Naive thymus-derived CD8-positive, alpha-beta T cell (primary cell): Measurements from ENCODE around the gene SDR42E1. TPM values are rescaled to one million over a fixed set of nuclear protein-coding genes. Genes with fewer than 3 reads are reported as not detected.

ENCODE experiments used
- ATAC-seq, 2 donors: fragments of 150-1000 bp; cut with Tn5 transposase in 1 of 2; sonication (Bioruptor Pico), chemical (Tn5 transposase) in 1 of 2; 1 replicate in 1 of 2; 2 replicates in 1 of 2; pipeline ENCODE4 v1.10.0; 2021; ENCODE audit warnings: mild to moderate bottlenecking in 2 of 2, moderate library complexity in 2 of 2
- POLR2A ChIA-PET: fragments of 350-600 bp; sonication (Branson Sonifier 250); formaldehyde crosslinking; loops from one replicate; lab custom pipeline; 2021; ENCODE audit warnings: antibody characterized with exemption; lab: Charles Lee
- DNase-seq, 10 donors: peaks; one replicate each; pipeline versions ENCODE4 v3.0.0 to v3.0.0-alpha.2; 2020 to 2022
- H3K27ac Mint-ChIP-seq, 10 donors: one replicate each; pipeline ENCODE4 v1.8.0; 2020 to 2022; ENCODE audit warnings: mild to moderate bottlenecking in 10 of 10, mixed read lengths in 10 of 10, moderate library complexity in 4 of 10, inconsistent platforms in 1 of 10
- H3K27me3 Mint-ChIP-seq, 5 donors: one replicate each; pipeline ENCODE4 v1.8.0; 2021 to 2022; ENCODE audit warnings: mixed read lengths in 5 of 5
- H3K36me3 Mint-ChIP-seq, 3 donors: one replicate each; pipeline ENCODE4 v1.8.0; 2020 to 2022; ENCODE audit warnings: mixed read lengths in 3 of 3, mild to moderate bottlenecking in 2 of 3, inconsistent platforms in 1 of 3
- H3K4me1 Mint-ChIP-seq, 4 donors: one replicate each; pipeline ENCODE4 v1.8.0; 2021 to 2022; ENCODE audit warnings: mixed read lengths in 4 of 4
- H3K4me3 Mint-ChIP-seq, 10 donors: one replicate each; pipeline ENCODE4 v1.8.0; 2020 to 2022; ENCODE audit warnings: mild to moderate bottlenecking in 10 of 10, mixed read lengths in 10 of 10, moderate library complexity in 6 of 10, inconsistent platforms in 1 of 10
- H3K9me3 Mint-ChIP-seq, 9 donors: one replicate each; pipeline ENCODE4 v1.8.0; 2020 to 2022; ENCODE audit warnings: mixed read lengths in 9 of 9, mild to moderate bottlenecking in 3 of 9, inconsistent platforms in 1 of 9, moderate library complexity in 1 of 9
- polyA plus RNA-seq, 3 donors: library from polyadenylated mRNA; unstranded; fragments of 300-500 nt; fragmentation: Illumina TruSeq; gene quantifications; one replicate each; pipeline ENCODE4 v1.2.3, GENCODE V29; 2021
- total RNA-seq, 8 experiments: library from RNA in 2 of 8; stranded (reverse) in 2 of 8; gene quantifications; one replicate each; pipeline ENCODE4 v1.2.3 and lab custom pipeline; 2021 to 2026

The SDR42E1 gene
- total and polyA plus RNA-seq, 5 experiments from 2014 or later = 1.7 to 11.9 (median 3.7) TPM

GRCh38 chr16:82033683-82034300, 22.5 kb upstream of the SDR42E1 start:
- Mint-ChIP-seq H3K36me3 (no peaks in the 10 kb centered on the region), H3K9me3 (no peaks in the 10 kb centered on the region), H3K4me1 (peaks cover 0 to 3% (median 0%) of the 10 kb centered on the region in 4 donors), H3K4me3 (no peak overlapping the region), H3K27me3 (peaks cover 11 to 42% (median 26%) of the 10 kb centered on the region in 5 donors), H3K27ac (no peak overlapping the region)
- POLR2A ChIA-PET = no interaction called here
- DNase-seq = no peak
- no peak for ATAC-seq

- Mint-ChIP-seq H3K4me1 (peaks cover 0 to 3% (median 0%) of the 10 kb centered on the region in 4 donors), H3K9me3 (no peaks in the 10 kb centered on the region), H3K36me3 (no peaks in the 10 kb centered on the region), H3K4me3 (no peak overlapping the region), H3K27me3 (peaks cover 10 to 35% (median 22%) of the 10 kb centered on the region in 5 donors), H3K27ac (no peak overlapping the region)
- DNase-seq (no peak), ATAC-seq (no peak)
- POLR2A ChIA-PET = no interaction called here
These were observed 21.7 kb upstream of the SDR42E1 start for GRCh38 chr16:82033006-82033405.

GRCh38 chr16:82031116-82032084, 20.1 kb upstream of the SDR42E1 start:
- POLR2A ChIA-PET = no interaction called here
- Mint-ChIP-seq H3K36me3 (no peaks in the 10 kb centered on the region), H3K9me3 (no peaks in the 10 kb centered on the region), H3K27me3 (peaks cover 10 to 34% (median 17%) of the 10 kb centered on the region in 5 donors), H3K4me1 (peaks cover 0 to 3% (median 0%) of the 10 kb centered on the region in 4 donors), H3K4me3 (no peak overlapping the region), H3K27ac (no peak overlapping the region)
- no peak for ATAC-seq
- DNase-seq = peak in 1 of 10 donors; percentile 18

- POLR2A ChIA-PET = no interaction called here
- DNase-seq = no peak
- ATAC-seq = no peak
- H3K27ac Mint-ChIP-seq = no peak overlapping the region
- peaks cover 20 to 26% (median 23%) of the 10 kb centered on the region in 5 donors for H3K27me3 Mint-ChIP-seq
- H3K9me3 Mint-ChIP-seq = no peaks in the 10 kb centered on the region
- H3K36me3 Mint-ChIP-seq = no peaks in the 10 kb centered on the region
- no peak overlapping the region for H3K4me3 Mint-ChIP-seq
- no peaks in the 10 kb centered on the region for H3K4me1 Mint-ChIP-seq
These were observed 16.4 kb upstream of the SDR42E1 start for GRCh38 chr16:82027629-82028064.

GRCh38 chr16:82024883-82025282, 13.6 kb upstream of the SDR42E1 start:
- Mint-ChIP-seq H3K9me3 (no peaks in the 10 kb centered on the region), H3K27ac (no peak overlapping the region)
- ATAC-seq = no peak

GRCh38 chr16:82024316-82024715, 13.0 kb upstream of the SDR42E1 start:
- POLR2A ChIA-PET = no interaction called here
- no peaks in the 10 kb centered on the region for H3K9me3 Mint-ChIP-seq
- H3K4me1 Mint-ChIP-seq = no peaks in the 10 kb centered on the region
- no peak overlapping the region for H3K27ac Mint-ChIP-seq
- H3K27me3 Mint-ChIP-seq = peaks cover 21 to 33% (median 29%) of the 10 kb centered on the region in 5 donors
- no peak for DNase-seq
- no peak overlapping the region for H3K4me3 Mint-ChIP-seq
- H3K36me3 Mint-ChIP-seq = no peaks in the 10 kb centered on the region
- no peak for ATAC-seq

More at GRCh38 chr16:82024883-82025282, 13.6 kb upstream of the SDR42E1 start:
- DNase-seq = no peak
- H3K4me3 Mint-ChIP-seq = no peak overlapping the region
- H3K27me3 Mint-ChIP-seq = peaks cover 16 to 28% (median 24%) of the 10 kb centered on the region in 5 donors
- H3K36me3 Mint-ChIP-seq = no peaks in the 10 kb centered on the region
- H3K4me1 Mint-ChIP-seq = no peaks in the 10 kb centered on the region
- POLR2A ChIA-PET = no interaction called here

GRCh38 chr16:82023206-82023605, 11.9 kb upstream of the SDR42E1 start:
- DNase-seq (no peak), ATAC-seq (no peak)
- H3K27me3 Mint-ChIP-seq = peaks cover 28 to 44% (median 34%) of the 10 kb centered on the region in 5 donors
- POLR2A ChIA-PET = no interaction called here
- no peak overlapping the region for H3K27ac Mint-ChIP-seq
- no peaks in the 10 kb centered on the region for H3K36me3 Mint-ChIP-seq
- H3K4me1 Mint-ChIP-seq = no peaks in the 10 kb centered on the region
- H3K9me3 Mint-ChIP-seq = no peaks in the 10 kb centered on the region
- H3K4me3 Mint-ChIP-seq = no peak overlapping the region

GRCh38 chr16:82020051-82020450, 8.8 kb upstream of the SDR42E1 start:
- POLR2A ChIA-PET = no interaction called here
- no peaks in the 10 kb centered on the region for H3K36me3 Mint-ChIP-seq
- no peak overlapping the region for H3K27ac Mint-ChIP-seq
- no peak overlapping the region for H3K4me3 Mint-ChIP-seq
- peaks cover 0 to 2% (median 0%) of the 10 kb centered on the region in 4 donors for H3K4me1 Mint-ChIP-seq
- no peak for ATAC-seq
- peaks cover 35 to 66% (median 39%) of the 10 kb centered on the region in 5 donors for H3K27me3 Mint-ChIP-seq
- no peak for DNase-seq
- H3K9me3 Mint-ChIP-seq = peaks cover 0 to 9% (median 2%) of the 10 kb centered on the region in 9 donors

- H3K4me1 Mint-ChIP-seq = peaks cover 0 to 2% (median 0%) of the 10 kb centered on the region in 4 donors
- ATAC-seq = no peak
These were observed 8.3 kb upstream of the SDR42E1 start for GRCh38 chr16:82019535-82019934.

GRCh38 chr16:82017911-82018568, 6.8 kb upstream of the SDR42E1 start:
- POLR2A ChIA-PET = no interaction called here
- no peaks in the 10 kb centered on the region for H3K36me3 Mint-ChIP-seq
- no peak overlapping the region for H3K4me3 Mint-ChIP-seq
- peaks cover 0 to 2% (median 0%) of the 10 kb centered on the region in 4 donors for H3K4me1 Mint-ChIP-seq
- H3K27ac Mint-ChIP-seq = no peak overlapping the region
- DNase-seq = no peak
- H3K27me3 Mint-ChIP-seq = peaks cover 24 to 53% (median 33%) of the 10 kb centered on the region in 5 donors
- no peak for ATAC-seq
- peaks cover 0 to 11% (median 3%) of the 10 kb centered on the region in 9 donors for H3K9me3 Mint-ChIP-seq

More at GRCh38 chr16:82019535-82019934, 8.3 kb upstream of the SDR42E1 start:
- H3K4me3 Mint-ChIP-seq = no peak overlapping the region
- no peak for DNase-seq
- H3K9me3 Mint-ChIP-seq = peaks cover 0 to 11% (median 3%) of the 10 kb centered on the region in 9 donors
- H3K27me3 Mint-ChIP-seq = peaks cover 35 to 68% (median 43%) of the 10 kb centered on the region in 5 donors
- POLR2A ChIA-PET = no interaction called here
- H3K36me3 Mint-ChIP-seq = no peaks in the 10 kb centered on the region
- H3K27ac Mint-ChIP-seq = no peak overlapping the region

- peaks cover 0 to 11% (median 3%) of the 10 kb centered on the region in 9 donors for H3K9me3 Mint-ChIP-seq
- no peak for ATAC-seq
- H3K36me3 Mint-ChIP-seq = peaks cover 0 to 5% (median 0%) of the 10 kb centered on the region in 3 donors
- H3K4me1 Mint-ChIP-seq = peaks cover 0 to 3% (median under 1%) of the 10 kb centered on the region in 4 donors
- no peak for DNase-seq
- no peak overlapping the region for H3K27ac Mint-ChIP-seq
- H3K4me3 Mint-ChIP-seq = no peak overlapping the region
- POLR2A ChIA-PET = no interaction called here
- peaks cover 29 to 52% (median 33%) of the 10 kb centered on the region in 5 donors for H3K27me3 Mint-ChIP-seq
These were observed 5.7 kb upstream of the SDR42E1 start for GRCh38 chr16:82016964-82017363.

- no peak overlapping the region for H3K27ac Mint-ChIP-seq
- peaks cover 5 to 9% (median 7%) of the 10 kb centered on the region in 4 donors for H3K4me1 Mint-ChIP-seq
- H3K4me3 Mint-ChIP-seq = no peak overlapping the region
- H3K27me3 Mint-ChIP-seq = peaks cover 29 to 50% (median 34%) of the 10 kb centered on the region in 5 donors
- H3K36me3 Mint-ChIP-seq = peaks cover 0 to 5% (median 0%) of the 10 kb centered on the region in 3 donors
- H3K9me3 Mint-ChIP-seq = peaks cover 0 to 12% (median 4%) of the 10 kb centered on the region in 9 donors
- DNase-seq = no peak
- POLR2A ChIA-PET = no interaction called here
- no peak for ATAC-seq
These were observed 5.0 kb upstream of the SDR42E1 start for GRCh38 chr16:82016263-82016662.
